Astrocyte (in vitro differentiated cells and primary cell): ENCODE measurements around the gene TARDBP. TPM values are rescaled to one million over a fixed set of nuclear protein-coding genes. Genes with fewer than 3 reads are reported as not detected.
"Not testable (repeated sequence)": the region's sequence is repeated elsewhere in the genome, so short reads cannot be mapped to it uniquely, and the experiment has no call there.

Source experiments
- DNase-seq: peaks from one replicate; pipeline ENCODE4 v3.0.0-alpha.2; 2010; ENCODE audit warnings: low read depth
- FAIRE-seq: peaks from 2 replicates; lab custom pipeline; 2011; peaks lifted over from hg19 to GRCh38; lab: Jason Lieb, UNC
- H2AFZ ChIP-seq: 2 replicates; pipeline ENCODE4 v1.6.0; 2012; ENCODE audit warnings: low read depth, low read length, inconsistent platforms
- H3K27ac ChIP-seq: 2 replicates; pipeline ENCODE4 v1.5.1; 2011; ENCODE audit warnings: low read depth, low read length, inconsistent platforms
- H3K27me3 ChIP-seq: 2 replicates; pipeline ENCODE4 v1.6.0; 2011; ENCODE audit warnings: low read length, inconsistent platforms; ENCODE audit not compliant: insufficient read depth
- H3K36me3 ChIP-seq: 2 replicates; pipeline ENCODE4 v1.5.1; 2011; ENCODE audit warnings: low read length, inconsistent platforms; ENCODE audit not compliant: insufficient read depth
- H3K4me1 ChIP-seq: 2 replicates; pipeline ENCODE4 v1.5.1; 2011; ENCODE audit warnings: low read length, inconsistent platforms; ENCODE audit not compliant: insufficient read depth
- H3K4me2 ChIP-seq: 2 replicates; pipeline ENCODE4 v1.6.0; 2012; ENCODE audit warnings: low read length, inconsistent platforms
- H3K4me3 ChIP-seq: 2 replicates; pipeline ENCODE4 v1.5.1; 2011; ENCODE audit warnings: low read depth, mild to moderate bottlenecking, low read length, inconsistent platforms; ENCODE audit not compliant: insufficient read depth
- H3K79me2 ChIP-seq: 2 replicates; pipeline ENCODE4 v1.6.0; 2012; ENCODE audit warnings: mild to moderate bottlenecking, low read length, inconsistent platforms; ENCODE audit not compliant: insufficient read depth
- H3K9ac ChIP-seq: 2 replicates; pipeline ENCODE4 v1.6.0; 2012; ENCODE audit warnings: mild to moderate bottlenecking, low read length, inconsistent platforms
- H3K9me3 ChIP-seq: 2 replicates; pipeline ENCODE4 v1.5.1; 2012; ENCODE audit warnings: low read depth, mild to moderate bottlenecking, low read length, inconsistent platforms; ENCODE audit not compliant: insufficient read depth
- H4K20me1 ChIP-seq: 2 replicates; pipeline ENCODE4 v1.6.0; 2012; ENCODE audit warnings: low read length, inconsistent platforms; ENCODE audit not compliant: insufficient read depth
- H3K27ac Mint-ChIP-seq: one replicate; pipeline ENCODE4 v1.8.0; 2021; ENCODE audit warnings: mild to moderate bottlenecking, mixed read lengths; ENCODE audit not compliant: unreplicated experiment
- H3K27me3 Mint-ChIP-seq: one replicate; pipeline ENCODE4 v1.8.0; 2021; ENCODE audit warnings: low read depth, mixed read lengths; ENCODE audit not compliant: unreplicated experiment
- H3K36me3 Mint-ChIP-seq: one replicate; pipeline ENCODE4 v1.8.0; 2021; ENCODE audit warnings: low read depth, mixed read lengths; ENCODE audit not compliant: unreplicated experiment
- H3K4me1 Mint-ChIP-seq: one replicate; pipeline ENCODE4 v1.8.0; 2021; ENCODE audit warnings: low read depth, mixed read lengths; ENCODE audit not compliant: unreplicated experiment
- H3K4me3 Mint-ChIP-seq: one replicate; pipeline ENCODE4 v1.8.0; 2021; ENCODE audit warnings: mild to moderate bottlenecking, moderate library complexity, mixed read lengths; ENCODE audit not compliant: unreplicated experiment
- H3K9me3 Mint-ChIP-seq: one replicate; pipeline ENCODE4 v1.8.0; 2021; ENCODE audit warnings: mild to moderate bottlenecking, mixed read lengths; ENCODE audit not compliant: unreplicated experiment
- EZH2 ChIP-seq: IDR thresholded peaks from 2 replicates; pipeline ENCODE4 v1.6.1; 2012; ENCODE audit warnings: mild to moderate bottlenecking, low read length, inconsistent platforms; ENCODE audit not compliant: insufficient read depth
- total RNA-seq: library from RNA; stranded (reverse); gene quantifications from 2 replicates; pipeline ENCODE4 v1.2.1, GENCODE V29; 2021
- TF ChIP-seq, protein P1 (sequence below): IDR thresholded peaks from 2 replicates; pipeline ENCODE4 v1.5.1; 2011; ENCODE audit warnings: low read depth, mild to moderate bottlenecking, inconsistent platforms, low read length, moderate library complexity; ENCODE audit not compliant: insufficient read depth

Gene TARDBP
- total RNA-seq, 1 donor from 2014 or later = 148 TPM

DNA sequence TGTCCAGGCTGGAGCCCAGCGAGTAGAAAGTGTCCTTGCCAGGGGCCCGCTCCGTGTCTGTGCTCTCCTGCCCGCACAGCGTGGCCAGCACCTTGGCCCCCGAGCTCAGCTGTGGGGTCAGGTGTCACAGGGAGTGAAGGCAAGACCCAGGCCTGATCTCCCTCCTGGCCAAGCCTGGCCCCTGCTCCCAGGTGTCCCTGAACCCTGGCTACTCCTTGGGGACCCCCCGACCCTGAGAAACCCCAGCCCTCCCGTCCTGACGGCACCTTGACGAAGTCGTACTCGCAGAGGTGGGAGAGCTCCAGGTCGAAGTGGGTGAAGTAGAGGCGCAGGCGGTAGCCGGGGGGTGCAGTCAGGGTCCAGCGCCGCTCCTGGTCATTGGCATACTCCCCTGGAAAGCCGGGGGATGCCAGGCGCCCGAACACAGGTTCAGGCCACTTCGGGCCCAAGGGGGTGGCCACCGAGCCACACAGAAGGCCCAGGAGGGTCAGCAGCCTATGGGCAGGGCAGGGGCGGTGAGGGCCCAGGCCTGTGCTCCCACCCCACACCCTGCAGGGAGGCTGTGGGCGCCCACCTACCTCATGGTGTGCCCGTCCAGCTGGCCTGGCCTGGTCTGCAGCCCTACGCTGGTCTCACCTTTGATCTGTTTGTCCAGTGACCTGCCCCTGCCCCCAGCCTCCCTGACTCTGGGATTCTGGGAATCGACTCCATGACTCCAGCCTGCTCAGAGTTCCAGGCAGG is 34.3 kb downstream of the TARDBP start, which contains the start of gene MASP2:
Gene MASP2 (minus strand): TSS at position 615 of the 741 bp plus-strand sequence. CDS start 32 bp downstream, at position 583.
- Mint-ChIP-seq H3K27me3 (no peaks in the 10 kb centered on the region), H3K27ac (no peak within 1 kb of the TSS), H3K36me3 (no peaks in the 10 kb centered on the region), H3K4me1 (peaks cover 5% of the 10 kb centered on the region), H3K4me3 (no peak within 1 kb of the TSS), H3K9me3 (no peaks in the 10 kb centered on the region)
- Histone ChIP-seq H3K36me3 (no peaks in the 10 kb centered on the region), H3K4me3 (no peak within 1 kb of the TSS), H3K79me2 (no peaks in the 10 kb centered on the region), H3K4me1 (no peaks in the 10 kb centered on the region), H3K9me3 (no peaks in the 10 kb centered on the region), H3K4me2 (no peak within 1 kb of the TSS), H3K9ac (no peak within 1 kb of the TSS), H2AFZ (no peak within 1 kb of the TSS), H3K27me3 (no peaks in the 10 kb centered on the region), H3K27ac (no peak within 1 kb of the TSS), H4K20me1 (no peaks in the 10 kb centered on the region)
- FAIRE-seq = no peak
- no peak for DNase-seq
- TF ChIP-seq, protein P1, sequence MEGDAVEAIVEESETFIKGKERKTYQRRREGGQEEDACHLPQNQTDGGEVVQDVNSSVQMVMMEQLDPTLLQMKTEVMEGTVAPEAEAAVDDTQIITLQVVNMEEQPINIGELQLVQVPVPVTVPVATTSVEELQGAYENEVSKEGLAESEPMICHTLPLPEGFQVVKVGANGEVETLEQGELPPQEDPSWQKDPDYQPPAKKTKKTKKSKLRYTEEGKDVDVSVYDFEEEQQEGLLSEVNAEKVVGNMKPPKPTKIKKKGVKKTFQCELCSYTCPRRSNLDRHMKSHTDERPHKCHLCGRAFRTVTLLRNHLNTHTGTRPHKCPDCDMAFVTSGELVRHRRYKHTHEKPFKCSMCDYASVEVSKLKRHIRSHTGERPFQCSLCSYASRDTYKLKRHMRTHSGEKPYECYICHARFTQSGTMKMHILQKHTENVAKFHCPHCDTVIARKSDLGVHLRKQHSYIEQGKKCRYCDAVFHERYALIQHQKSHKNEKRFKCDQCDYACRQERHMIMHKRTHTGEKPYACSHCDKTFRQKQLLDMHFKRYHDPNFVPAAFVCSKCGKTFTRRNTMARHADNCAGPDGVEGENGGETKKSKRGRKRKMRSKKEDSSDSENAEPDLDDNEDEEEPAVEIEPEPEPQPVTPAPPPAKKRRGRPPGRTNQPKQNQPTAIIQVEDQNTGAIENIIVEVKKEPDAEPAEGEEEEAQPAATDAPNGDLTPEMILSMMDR = no peak
- TF ChIP-seq EZH2 = no peak

DNA sequence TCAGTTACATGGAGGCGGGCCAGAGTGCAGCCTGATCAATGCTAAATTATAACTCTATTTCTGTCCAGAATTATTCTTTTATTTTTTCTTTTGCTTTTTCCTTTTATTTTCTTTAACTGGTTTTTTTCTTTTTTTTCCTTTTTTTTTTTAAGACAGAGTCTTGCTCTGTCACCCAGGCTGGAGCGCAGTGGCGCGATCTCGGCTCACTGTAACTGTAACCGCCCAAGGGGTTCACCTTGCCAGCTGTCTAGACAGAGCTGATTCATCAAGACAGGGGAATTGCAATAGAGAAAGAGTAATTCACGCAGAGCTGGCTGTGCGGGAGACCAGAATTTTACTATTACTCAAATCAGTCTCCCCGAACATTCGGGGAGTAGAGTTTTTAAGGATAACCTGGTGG is 38.7 kb downstream of the TARDBP start:
- not testable (repeated sequence) for H3K27me3 ChIP-seq, DNase-seq, H3K36me3 Mint-ChIP-seq, H3K27ac Mint-ChIP-seq, H3K36me3 ChIP-seq, H3K4me3 ChIP-seq, H3K27ac ChIP-seq, H3K9me3 ChIP-seq, H3K4me1 ChIP-seq, H3K4me2 ChIP-seq, H3K79me2 ChIP-seq, H3K4me1 Mint-ChIP-seq, H3K4me3 Mint-ChIP-seq, H3K27me3 Mint-ChIP-seq, H3K9ac ChIP-seq, H3K9me3 Mint-ChIP-seq, FAIRE-seq, H2AFZ ChIP-seq
- H4K20me1 ChIP-seq = peaks cover 23% of the 10 kb centered on the region

DNA sequence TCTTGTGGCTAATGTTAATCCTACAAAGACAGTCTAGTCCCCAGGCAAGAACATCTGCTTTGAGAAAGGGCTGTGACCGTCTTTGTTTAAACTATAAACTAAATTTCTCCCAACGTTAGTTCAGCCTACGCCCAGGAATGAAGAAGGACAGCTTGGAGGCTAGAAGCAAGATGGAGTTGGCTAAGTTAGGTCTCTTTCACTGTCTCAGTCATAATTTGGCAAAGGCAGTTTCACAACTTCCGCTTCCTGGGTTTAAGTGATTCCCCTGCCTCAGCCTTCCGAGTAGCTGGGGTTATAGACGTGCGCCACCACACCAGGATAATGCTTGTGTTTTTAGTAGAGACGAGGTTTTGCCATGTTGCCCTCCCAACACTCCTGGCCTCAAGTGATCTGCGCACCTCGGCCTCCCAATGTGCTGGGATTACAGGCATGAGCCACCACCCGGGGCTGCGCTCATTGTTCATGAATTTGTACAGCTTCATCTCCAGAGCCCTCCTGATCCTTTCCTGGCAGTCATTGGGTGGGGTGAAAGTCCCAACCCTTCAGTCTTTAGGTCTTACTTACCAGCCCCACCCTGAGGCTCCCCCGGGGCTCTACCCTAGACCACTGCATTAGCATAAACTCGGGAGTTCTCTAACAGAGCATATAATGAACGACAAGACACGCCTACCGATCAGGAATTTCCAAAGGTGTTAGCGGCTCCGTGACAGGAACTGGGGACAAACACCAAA is 39.5 kb downstream of the TARDBP start:
- no peak for DNase-seq
- no peaks in the 10 kb centered on the region for H3K9me3 Mint-ChIP-seq
- no peaks in the 10 kb centered on the region for H3K27me3 Mint-ChIP-seq
- H3K9ac ChIP-seq = no peak overlapping the region
- peaks cover 5% of the 10 kb centered on the region for H3K4me1 Mint-ChIP-seq
- no peak overlapping the region for H3K27ac ChIP-seq
- no peak overlapping the region for H3K4me3 Mint-ChIP-seq
- peaks cover 2% of the 10 kb centered on the region for H3K36me3 Mint-ChIP-seq
- no peaks in the 10 kb centered on the region for H3K79me2 ChIP-seq
- no peaks in the 10 kb centered on the region for H3K27me3 ChIP-seq
- peaks cover 6% of the 10 kb centered on the region for H3K36me3 ChIP-seq
- H3K27ac Mint-ChIP-seq = no peak overlapping the region
- no peak for TF ChIP-seq EZH2
- TF ChIP-seq, protein P1 = no peak
- no peak overlapping the region for H3K4me3 ChIP-seq
- no peaks in the 10 kb centered on the region for H3K4me1 ChIP-seq
- peaks cover 31% of the 10 kb centered on the region for H4K20me1 ChIP-seq
- no peak overlapping the region for H2AFZ ChIP-seq
- FAIRE-seq = no peak
- H3K4me2 ChIP-seq = no peak overlapping the region
- no peaks in the 10 kb centered on the region for H3K9me3 ChIP-seq
